Measurements from ENCODE around the gene SDK2.

DNA sequence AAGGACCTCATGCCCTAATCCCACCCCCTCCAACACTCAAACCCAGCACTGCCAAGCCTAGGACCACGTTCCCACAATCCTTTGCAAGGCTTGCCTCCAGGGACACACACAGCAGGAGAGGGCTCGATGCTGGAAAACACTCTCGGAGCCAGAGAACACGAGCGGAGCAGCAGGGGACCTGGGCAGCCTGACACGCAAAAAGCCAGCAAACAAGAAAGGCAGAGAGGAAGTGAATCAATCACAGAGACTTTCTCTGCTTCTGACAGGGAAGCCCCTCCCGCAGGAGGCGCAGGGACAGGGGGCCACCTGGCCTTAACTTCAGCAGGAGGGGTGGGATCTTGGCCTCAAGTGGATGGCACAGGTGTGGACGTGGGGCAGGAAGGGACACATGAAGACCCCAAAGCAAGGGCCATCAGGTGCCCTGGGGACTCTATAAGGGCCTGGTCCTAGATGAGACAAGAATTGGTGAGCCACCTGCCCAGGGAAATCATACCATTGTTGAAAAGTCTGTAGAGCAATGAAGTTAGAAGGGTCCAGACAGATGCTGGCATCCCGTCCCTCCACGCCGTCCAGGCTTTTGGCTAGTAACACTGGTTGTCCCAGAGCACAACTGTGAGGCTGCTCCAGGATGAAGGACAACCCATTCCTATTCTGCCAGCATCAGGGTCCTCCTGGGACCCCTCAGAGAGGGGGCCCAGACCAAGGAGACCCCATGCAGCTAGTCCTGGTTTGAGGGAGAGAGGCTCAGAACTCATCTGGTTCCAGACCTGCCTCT lies 2.2 kb downstream of the SDK2 start:
- no peak for TF ChIP-seq GATA2 (IDR thresholded peaks at IDR 0.05; ENCODE audit: low read depth, low read length)
- TF ChIP-seq GATA3 (IDR thresholded peaks at IDR 0.05; ENCODE audit: low read depth, low read length): no peak

All from SH-SY5Y (cell line).